Stimulated activated naive CD4-positive, alpha-beta T cell treated with Interleukin-2 at 50 U/mL for 16 hours (primary cell): Measurements from ENCODE around the gene KCTD11.

Source experiments
- DNase-seq: peaks from one replicate; lab custom pipeline; 2025; lab: John Stamatoyannopoulos, UW

KCTD11 gene

GRCh38 chr17:7380321-7380720, 28.4 kb downstream of the KCTD11 start:
- no peak for DNase-seq

- no peak for DNase-seq
Observed at GRCh38 chr17:7380855-7381683, 29.1 kb downstream of the KCTD11 start, which contains the start of gene TNK1. Gene TNK1 (plus strand): TSS chr17:7381089. CDS start chr17:7382927, 1,838 bp downstream.

- DNase-seq = no peak
Observed at GRCh38 chr17:7382901-7383300, 30.9 kb downstream of the KCTD11 start.

GRCh38 chr17:7383371-7383741, 31.4 kb downstream of the KCTD11 start:
- no peak for DNase-seq

- DNase-seq = peak; percentile 71
Observed at GRCh38 chr17:7383742-7384488, 32.0 kb downstream of the KCTD11 start.

- DNase-seq = no peak
Observed at GRCh38 chr17:7384489-7385081, 32.6 kb downstream of the KCTD11 start.

GRCh38 chr17:7388856-7389255, 36.9 kb downstream of the KCTD11 start:
- no peak for DNase-seq

GRCh38 chr17:7389924-7390910, 38.3 kb downstream of the KCTD11 start:
- DNase-seq = no peak

- DNase-seq = no peak
Observed at GRCh38 chr17:7391307-7391706, 39.3 kb downstream of the KCTD11 start.

GRCh38 chr17:7392696-7393612, 41.0 kb downstream of the KCTD11 start:
- DNase-seq = no peak

- peak; percentile 50 for DNase-seq
Observed at GRCh38 chr17:7393613-7394451, 41.9 kb downstream of the KCTD11 start.

GRCh38 chr17:7394452-7395191, 42.7 kb downstream of the KCTD11 start, which contains the start of gene PLSCR3:
Gene PLSCR3 (minus strand): TSS chr17:7394525. CDS start chr17:7394110, 415 bp downstream.
- DNase-seq = peak; percentile 77

- DNase-seq = no peak
Observed at GRCh38 chr17:7396147-7396546, 44.2 kb downstream of the KCTD11 start.

GRCh38 chr17:7398612-7399011, 46.6 kb downstream of the KCTD11 start:
- DNase-seq = no peak

GRCh38 chr17:7403043-7403726, 51.2 kb downstream of the KCTD11 start:
- peak; percentile 15 for DNase-seq

GRCh38 chr17:7403727-7403976, 51.7 kb downstream of the KCTD11 start:
- no peak for DNase-seq

GRCh38 chr17:7403977-7404736, 52.2 kb downstream of the KCTD11 start, which contains the start of gene TMEM256:
Gene TMEM256 (minus strand): TSS chr17:7404097. CDS start chr17:7404084, 13 bp downstream.
- DNase-seq = peak; percentile 98
